Gastroesophageal sphincter (tissue), 4 donors: ENCODE results near the gene PARP6. TPM values are rescaled to one million over a fixed set of nuclear protein-coding genes. Genes with fewer than 3 reads are reported as not detected.
A peak's percentile ranks its signal among the peaks of the same experiment; 100 is the strongest.

Experiments used
- ATAC-seq: fragments of 150-250 bp; one replicate; pipeline ENCODE4 v1.9.1; 2016; ENCODE audit warnings: mild to moderate bottlenecking, moderate library complexity
- H3K27ac ChIP-seq, 4 donors: fragments of 200-600 bp; sonication (generic) in 3 of 4; 1 replicate in 3 of 4; 2 replicates in 1 of 4; pipeline ENCODE4 v1.5.1; 2016 to 2019
- H3K27me3 ChIP-seq: fragments of 200-600 bp; sonication (generic); one replicate; pipeline ENCODE4 v1.5.1; 2019
- H3K36me3 ChIP-seq, 2 donors: fragments of 200-600 bp; sonication (generic); one replicate each; pipeline ENCODE4 v1.5.1; 2019; ENCODE audit warnings: control low read depth in 1 of 2
- H3K4me1 ChIP-seq, 3 donors: fragments of 200-600 bp; sonication (generic); 1 replicate in 2 of 3; 2 replicates in 1 of 3; pipeline ENCODE4 v1.5.1; 2016 to 2019; ENCODE audit warnings: control low read depth in 2 of 3
- H3K4me3 ChIP-seq, 2 donors: fragments of 200-600 bp; sonication (generic); one replicate each; pipeline ENCODE4 v1.5.1; 2019; ENCODE audit warnings: mild to moderate bottlenecking in 1 of 2, moderate library complexity in 1 of 2
- H3K9me3 ChIP-seq, 3 donors: fragments of 200-600 bp; sonication (generic); one replicate each; pipeline ENCODE4 v1.5.1; 2017 to 2019; ENCODE audit warnings: control low read depth in 2 of 3
- EP300 ChIP-seq: sonication (generic); formaldehyde crosslinking; IDR thresholded peaks from one replicate; pipeline ENCODE4 v1.6.1; 2017; ENCODE audit warnings: antibody characterized with exemption, mild to moderate bottlenecking
- POLR2A ChIP-seq, 2 donors: fragments of 450-650 bp; IDR thresholded peaks; one replicate each; pipeline ENCODE4 v1.6.1; 2017; ENCODE audit warnings: antibody characterized with exemption in 2 of 2, mild to moderate bottlenecking in 2 of 2, moderate library complexity in 1 of 2
- POLR2AphosphoS5 ChIP-seq: sonication (generic); formaldehyde crosslinking; IDR thresholded peaks from one replicate; pipeline ENCODE4 v1.6.1; 2017; ENCODE audit warnings: antibody characterized with exemption
- whole genome bisulfite sequencing, 2 donors: methylation state at CpG; one replicate each; pipeline ENCODE4 v1.1.5; 2018; ENCODE audit warnings: low coverage in 1 of 2; 5-methylcytosine and 5-hydroxymethylcytosine counted together
- total RNA-seq, 4 donors: library from RNA; depleted of rRNA; stranded (reverse); fragments of >200 nt; gene quantifications; one replicate each; pipeline ENCODE4 v1.1.0, GENCODE V29; 2016
- TF ChIP-seq, protein P1 (sequence below), 4 experiments: fragments of 200-600 bp in 2 of 4; fragments of 450-650 bp in 2 of 4; sonication (generic) in 1 of 4; IDR thresholded peaks; one replicate each; pipeline ENCODE4 v1.5.1; 2017 to 2019; ENCODE audit warnings: antibody characterized with exemption in 4 of 4, mild to moderate bottlenecking in 2 of 4, moderate library complexity in 2 of 4

The PARP6 gene, protein sequence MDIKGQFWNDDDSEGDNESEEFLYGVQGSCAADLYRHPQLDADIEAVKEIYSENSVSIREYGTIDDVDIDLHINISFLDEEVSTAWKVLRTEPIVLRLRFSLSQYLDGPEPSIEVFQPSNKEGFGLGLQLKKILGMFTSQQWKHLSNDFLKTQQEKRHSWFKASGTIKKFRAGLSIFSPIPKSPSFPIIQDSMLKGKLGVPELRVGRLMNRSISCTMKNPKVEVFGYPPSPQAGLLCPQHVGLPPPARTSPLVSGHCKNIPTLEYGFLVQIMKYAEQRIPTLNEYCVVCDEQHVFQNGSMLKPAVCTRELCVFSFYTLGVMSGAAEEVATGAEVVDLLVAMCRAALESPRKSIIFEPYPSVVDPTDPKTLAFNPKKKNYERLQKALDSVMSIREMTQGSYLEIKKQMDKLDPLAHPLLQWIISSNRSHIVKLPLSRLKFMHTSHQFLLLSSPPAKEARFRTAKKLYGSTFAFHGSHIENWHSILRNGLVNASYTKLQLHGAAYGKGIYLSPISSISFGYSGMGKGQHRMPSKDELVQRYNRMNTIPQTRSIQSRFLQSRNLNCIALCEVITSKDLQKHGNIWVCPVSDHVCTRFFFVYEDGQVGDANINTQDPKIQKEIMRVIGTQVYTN
- total RNA-seq = 10 to 100 TPM; 38.2 to 98.7 (median 71.4) TPM

DNA sequence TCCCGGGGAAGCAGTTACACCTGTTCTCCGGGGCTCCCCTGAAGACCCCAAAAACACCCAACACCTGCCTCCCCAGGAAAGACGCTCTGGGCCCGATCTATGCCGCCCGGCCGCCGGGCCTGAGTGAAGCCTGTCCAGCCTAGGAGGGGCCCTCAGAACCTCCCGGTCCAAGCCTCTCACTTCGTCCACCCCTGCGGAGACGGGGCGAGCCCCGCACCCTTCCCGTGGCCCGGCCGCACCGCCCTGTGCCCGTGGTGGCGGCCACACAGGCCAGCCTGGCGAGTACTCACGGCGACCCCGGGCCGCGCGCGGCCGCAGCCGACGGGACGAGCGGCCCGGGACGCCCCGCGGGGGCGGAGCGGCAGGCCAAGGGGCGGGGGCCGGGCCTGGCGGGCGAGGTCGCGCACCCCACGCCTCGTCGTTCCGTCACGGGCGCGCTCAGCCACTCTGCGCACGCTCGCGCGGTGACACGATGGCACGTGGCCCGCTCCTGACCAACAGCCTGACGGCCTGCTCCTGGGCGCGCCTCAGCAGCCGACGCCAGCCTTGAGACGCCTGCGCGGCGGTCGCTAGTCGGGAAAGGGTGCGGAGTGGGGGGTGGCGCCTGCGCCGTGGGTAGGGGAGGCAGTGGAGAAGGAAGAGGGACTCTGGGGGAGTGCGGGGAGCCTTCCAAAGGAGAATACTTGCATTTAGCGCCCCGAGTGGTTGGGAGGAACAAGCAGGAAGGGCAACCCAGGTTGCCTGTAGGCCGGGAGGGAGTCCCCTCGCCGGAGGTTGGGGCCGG is at the start of gene PARP6:
PARP6 (minus strand) TSS at position 342 of the 784 bp plus-strand sequence. CDS start 5,077 bp downstream, outside the sequence.
- Histone ChIP-seq H3K27ac (peak within 1 kb of the TSS; percentile 81 to 94 (median 92)), H3K27me3 (no peaks in the 10 kb centered on the region), H3K4me1 (peaks cover 0 to 36% (median 4%) of the 10 kb centered on the region in 3 donors), H3K9me3 (no peaks in the 10 kb centered on the region), H3K4me3 (peak within 1 kb of the TSS; percentile 75 to 80), H3K36me3 (peaks cover 0 to 25% of the 10 kb centered on the region in 2 donors)
- TF ChIP-seq POLR2A (IDR thresholded peaks at IDR 0.05) (peak; percentile 63 to 88), POLR2AphosphoS5 (peak; percentile 46), EP300 (no peak)
- TF ChIP-seq, protein P1, sequence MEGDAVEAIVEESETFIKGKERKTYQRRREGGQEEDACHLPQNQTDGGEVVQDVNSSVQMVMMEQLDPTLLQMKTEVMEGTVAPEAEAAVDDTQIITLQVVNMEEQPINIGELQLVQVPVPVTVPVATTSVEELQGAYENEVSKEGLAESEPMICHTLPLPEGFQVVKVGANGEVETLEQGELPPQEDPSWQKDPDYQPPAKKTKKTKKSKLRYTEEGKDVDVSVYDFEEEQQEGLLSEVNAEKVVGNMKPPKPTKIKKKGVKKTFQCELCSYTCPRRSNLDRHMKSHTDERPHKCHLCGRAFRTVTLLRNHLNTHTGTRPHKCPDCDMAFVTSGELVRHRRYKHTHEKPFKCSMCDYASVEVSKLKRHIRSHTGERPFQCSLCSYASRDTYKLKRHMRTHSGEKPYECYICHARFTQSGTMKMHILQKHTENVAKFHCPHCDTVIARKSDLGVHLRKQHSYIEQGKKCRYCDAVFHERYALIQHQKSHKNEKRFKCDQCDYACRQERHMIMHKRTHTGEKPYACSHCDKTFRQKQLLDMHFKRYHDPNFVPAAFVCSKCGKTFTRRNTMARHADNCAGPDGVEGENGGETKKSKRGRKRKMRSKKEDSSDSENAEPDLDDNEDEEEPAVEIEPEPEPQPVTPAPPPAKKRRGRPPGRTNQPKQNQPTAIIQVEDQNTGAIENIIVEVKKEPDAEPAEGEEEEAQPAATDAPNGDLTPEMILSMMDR (IDR thresholded peaks at IDR 0.05) = peak; percentile 26 to 86 (median 70)
- 0% methylated on average over 1 to 5 of the region's 82 CpGs for WGBS, 2 donors
- ATAC-seq = peak; percentile 99

DNA sequence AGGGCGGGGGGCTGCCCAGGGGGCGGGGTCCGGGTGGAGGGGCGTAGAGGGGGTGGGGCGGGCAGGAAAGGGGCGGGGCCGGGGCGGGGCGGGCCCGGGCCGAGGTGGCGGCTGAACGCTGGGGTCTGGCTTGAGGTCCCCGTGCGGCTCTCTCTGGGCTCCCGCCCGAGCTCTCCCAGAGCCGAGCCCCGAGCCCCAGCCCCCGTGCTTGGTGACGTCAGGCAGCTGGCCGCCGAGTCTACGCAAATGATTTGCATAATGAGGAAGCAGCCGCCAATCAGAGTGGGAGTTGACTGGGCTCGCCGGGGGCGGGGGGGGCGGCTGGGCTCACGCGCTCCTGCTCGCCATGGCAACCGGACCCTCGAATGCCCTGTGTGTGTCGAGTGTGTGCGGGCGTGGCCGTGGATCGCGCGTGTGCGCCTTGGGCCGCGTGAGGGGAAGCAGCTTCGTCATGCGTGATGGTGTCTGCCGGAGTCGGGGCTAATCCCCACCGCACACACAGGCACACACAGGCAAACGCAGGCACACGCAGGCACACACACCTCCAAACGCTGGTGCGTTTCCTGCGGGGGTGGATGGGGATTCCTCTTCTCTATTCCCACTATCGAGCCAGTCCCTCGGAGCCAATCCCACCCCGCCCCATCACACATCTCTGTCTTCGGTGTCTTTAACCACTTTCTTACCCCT is 47.8 kb upstream of the PARP6 start, which contains the start of gene CELF6:
CELF6 (minus strand) TSS at position 173 of the 687 bp plus-strand sequence. CDS start 283 bp downstream, outside the sequence.
- peaks cover 0 to 17% (median 11%) of the 10 kb centered on the region in 3 donors for H3K4me1 ChIP-seq
- no peaks in the 10 kb centered on the region for H3K9me3 ChIP-seq
- 0 to 4% methylated on average over 2 to 14 of the region's 58 CpGs for WGBS, 2 donors
- H3K4me3 ChIP-seq = peak within 1 kb of the TSS; percentile 37 to 58
- peak within 1 kb of the TSS in 2 of 4 donors; percentile 14 to 40 for H3K27ac ChIP-seq
- ATAC-seq = peak; percentile 62
- H3K36me3 ChIP-seq = no peaks in the 10 kb centered on the region
- H3K27me3 ChIP-seq = no peaks in the 10 kb centered on the region
- TF ChIP-seq POLR2AphosphoS5 (no peak), EP300 (no peak), POLR2A (IDR thresholded peaks at IDR 0.05) (peak in 1 of 2 donors; percentile 8)
- TF ChIP-seq, protein P1 (IDR thresholded peaks at IDR 0.05) = no peak

DNA sequence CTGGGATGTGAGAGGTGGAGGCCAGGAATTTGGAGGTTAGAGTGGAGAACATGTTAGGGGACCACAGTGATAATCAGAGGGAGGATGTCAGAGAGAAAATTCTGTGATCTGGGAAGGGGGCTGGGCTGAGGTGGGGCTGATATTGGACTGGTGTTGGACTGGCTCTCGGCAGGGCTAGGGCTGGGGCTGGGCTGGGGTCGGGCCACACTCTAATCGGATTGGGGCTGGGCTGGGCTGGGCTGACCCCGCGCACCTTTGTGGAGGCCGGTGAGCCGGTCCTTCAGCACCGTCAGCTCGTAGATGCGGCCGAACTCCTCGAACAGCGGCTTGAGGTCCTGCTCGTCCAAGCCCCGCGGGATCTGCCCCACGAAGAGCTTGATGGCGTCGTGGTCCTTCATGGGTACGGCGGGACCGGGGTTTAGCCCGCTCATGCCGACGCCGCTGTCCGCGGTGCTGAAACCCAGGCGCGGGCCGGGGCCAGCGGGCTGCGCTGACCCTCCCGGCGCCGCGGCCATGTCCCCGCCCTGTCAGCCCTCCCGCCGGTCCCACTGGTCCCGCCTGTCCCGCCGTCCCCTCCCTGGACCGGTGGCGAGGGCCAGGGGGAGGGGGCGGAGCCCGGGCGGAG is 47.1 kb upstream of the PARP6 start:
- Histone ChIP-seq H3K9me3 (no peaks in the 10 kb centered on the region), H3K27ac (peak overlapping the region in 2 of 4 donors; percentile 14 to 40), H3K4me3 (peak overlapping the region; percentile 37 to 58), H3K4me1 (peaks cover 0 to 17% (median 11%) of the 10 kb centered on the region in 3 donors), H3K27me3 (no peaks in the 10 kb centered on the region), H3K36me3 (no peaks in the 10 kb centered on the region)
- peak; percentile 89 for ATAC-seq
- TF ChIP-seq EP300 (no peak), POLR2A (IDR thresholded peaks at IDR 0.05) (no peak), POLR2AphosphoS5 (no peak)
- TF ChIP-seq, protein P1 (IDR thresholded peaks at IDR 0.05) = no peak
- WGBS, 2 donors = 19 to 42% methylated on average over 7 to 8 of the region's 48 CpGs

DNA sequence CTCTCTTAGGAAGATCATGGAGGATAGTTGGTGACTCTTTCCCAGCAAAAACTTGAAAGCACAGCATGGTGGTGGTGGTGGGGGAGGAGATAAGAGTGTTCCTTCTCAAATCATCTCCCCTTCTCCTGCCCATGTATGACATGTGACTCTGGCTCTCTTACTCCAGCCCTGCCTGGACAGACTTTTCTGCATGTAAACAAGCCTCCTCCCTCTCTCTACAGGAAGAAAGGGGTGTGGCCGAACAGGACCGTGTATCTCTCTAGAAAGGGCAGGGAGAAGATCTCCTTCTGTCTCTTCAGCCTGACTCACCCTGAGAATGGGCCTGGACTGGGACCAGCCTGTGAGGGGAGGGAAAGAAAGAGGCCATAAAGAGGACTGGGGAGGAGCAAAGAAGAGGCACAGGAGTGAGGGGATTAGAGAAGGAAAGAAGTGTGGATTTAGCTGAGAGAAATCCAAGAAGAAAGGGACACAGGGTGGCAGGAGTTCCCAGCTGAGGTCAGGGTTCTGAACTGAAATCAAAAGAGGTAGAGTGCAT is 46.1 kb upstream of the PARP6 start:
- no peaks in the 10 kb centered on the region for H3K9me3 ChIP-seq
- peaks cover 0 to 17% (median 11%) of the 10 kb centered on the region in 3 donors for H3K4me1 ChIP-seq
- no CpG with 5 or more reads among the region's 2 CpGs for WGBS, 2 donors
- no peak overlapping the region for H3K4me3 ChIP-seq
- ATAC-seq = no peak
- no peaks in the 10 kb centered on the region for H3K27me3 ChIP-seq
- H3K36me3 ChIP-seq = no peaks in the 10 kb centered on the region
- no peak overlapping the region for H3K27ac ChIP-seq
- TF ChIP-seq EP300 (no peak), POLR2AphosphoS5 (no peak), POLR2A (IDR thresholded peaks at IDR 0.05) (no peak)
- TF ChIP-seq, protein P1 (IDR thresholded peaks at IDR 0.05) = no peak
